Activated T-cell treated with anti-CD3 and anti-CD28 coated beads for 1 hour (primary cell): ENCODE data around the gene CRADD.
A peak's percentile ranks its signal among the peaks of the same experiment; 100 is the strongest.
"Not testable (repeated sequence)": the region's sequence is repeated elsewhere in the genome, so short reads cannot be mapped to it uniquely, and the experiment has no call there.

Experiments used
- DNase-seq: peaks from one replicate; pipeline ENCODE4 v3.0.0-alpha.2; 2020; ENCODE audit warnings: low read depth

The CRADD gene

GRCh38 chr12:93758801-93759373 lies 81.7 kb downstream of the CRADD start:
- no peak for DNase-seq

GRCh38 chr12:93759512-93760081 lies 82.4 kb downstream of the CRADD start:
- no peak for DNase-seq

GRCh38 chr12:93760275-93760875 lies 83.2 kb downstream of the CRADD start:
- DNase-seq: no peak

- no peak for DNase-seq
Observed at GRCh38 chr12:93762059-93762719, 85.0 kb downstream of the CRADD start.

GRCh38 chr12:93762912-93763553 lies 85.9 kb downstream of the CRADD start:
- no peak for DNase-seq

GRCh38 chr12:93763746-93764147 lies 86.6 kb downstream of the CRADD start:
- DNase-seq: no peak

GRCh38 chr12:93766371-93766770 lies 89.2 kb downstream of the CRADD start:
- no peak for DNase-seq

GRCh38 chr12:93766796-93767523 lies 89.8 kb downstream of the CRADD start:
- DNase-seq: no peak

- DNase-seq: no peak
Observed at GRCh38 chr12:93767524-93767863, 90.3 kb downstream of the CRADD start.

GRCh38 chr12:93772003-93772700 lies 95.0 kb downstream of the CRADD start:
- no peak for DNase-seq

GRCh38 chr12:93773122-93773871 lies 96.1 kb downstream of the CRADD start:
- no peak for DNase-seq

- DNase-seq: no peak
Observed at GRCh38 chr12:93776581-93777018, 99.4 kb downstream of the CRADD start.

- DNase-seq: no peak
Observed at GRCh38 chr12:93777254-93777653, 100.1 kb downstream of the CRADD start.

GRCh38 chr12:93778306-93778705 lies 101.1 kb downstream of the CRADD start:
- DNase-seq: no peak

- no peak for DNase-seq
Observed at GRCh38 chr12:93778766-93779165, 101.6 kb downstream of the CRADD start.

- no peak for DNase-seq
Observed at GRCh38 chr12:93780101-93780641, 103.0 kb downstream of the CRADD start.

- DNase-seq: not testable (repeated sequence)
Observed at GRCh38 chr12:93780886-93781285, 103.7 kb downstream of the CRADD start.

GRCh38 chr12:93781961-93782360 lies 104.8 kb downstream of the CRADD start:
- DNase-seq: not testable (repeated sequence)

GRCh38 chr12:93782853-93783252 lies 105.7 kb downstream of the CRADD start:
- DNase-seq: no peak

- DNase-seq: peak; percentile 11
Observed at GRCh38 chr12:93783832-93784231, 106.7 kb downstream of the CRADD start.
